HCT116 (cell line): ENCODE results near the gene KNCN. TPM values are rescaled to one million over a fixed set of nuclear protein-coding genes. Genes with fewer than 3 reads are reported as not detected.

ENCODE experiments used
- ATAC-seq: fragments of 200-7000 bp; cut with Tn5 transposase; 2 replicates; pipeline ENCODE4 v1.9.1; 2020; ENCODE audit warnings: mild to moderate bottlenecking, moderate library complexity
- BruUV-seq: library from RNA; stranded (reverse); fragments of 400-500 nt; replicated peaks from 2 replicates; lab custom pipeline; 2021; lab: Mats Ljungman, UMichigan
- CTCF ChIA-PET: fragments of 300-600 bp; sonication (Branson Sonifier 250); formaldehyde crosslinking; loops from one replicate; lab custom pipeline; 2021; ENCODE audit warnings: antibody characterized with exemption; lab: Charles Lee
- POLR2A ChIA-PET: fragments of 300-600, 350-600 bp; sonication (Branson Sonifier 250); formaldehyde crosslinking; loops from one replicate; lab custom pipeline; 2021; ENCODE audit warnings: antibody characterized with exemption; lab: Charles Lee
- RAD21 ChIA-PET, 2 experiments: fragments of 300-600 bp; sonication (Branson Sonifier 250); formaldehyde crosslinking; loops; one replicate each; lab custom pipeline; 2023; ENCODE audit warnings: low total read pairs in 2 of 2; ENCODE audit not compliant: uncharacterized antibody in 2 of 2, unreplicated experiment in 2 of 2, low non-redundant PET in 1 of 2; lab: Charles Lee
- DNase-seq: peaks from one replicate; pipeline ENCODE4 v3.0.0-alpha.2; 2010; ENCODE audit warnings: low read depth, low spot score
- H2AFZ ChIP-seq: fragments of 200-600 bp; shearing (Covaris generic), sonication (generic); 2 replicates; pipeline ENCODE4 v1.6.1; 2017; ENCODE audit warnings: low read depth, mixed run types, mixed read lengths, antibody characterized with exemption, low read length; ENCODE audit not compliant: poor library complexity, severe bottlenecking
- H3K27ac ChIP-seq: 2 replicates; pipeline ENCODE4 v1.5.1; 2012; ENCODE audit warnings: low read depth, low read length
- H3K27me3 ChIP-seq: fragments of 200-600 bp; sonication (generic); 2 replicates; pipeline ENCODE4 v1.6.1; 2016; ENCODE audit warnings: mixed run types, low read length, mixed read lengths; ENCODE audit not compliant: insufficient read depth
- H3K36me3 ChIP-seq, 2 experiments: fragments of 200-500 bp in 1 of 2; fragments of 200-600 bp in 1 of 2; sonication (Bioruptor generic) in 1 of 2; sonication (generic) in 1 of 2; 2 replicates each; pipeline versions ENCODE4 v1.5.1 to v1.6.1; 2014 to 2016; ENCODE audit warnings: low read length in 2 of 2, inconsistent platforms in 1 of 2, mixed read lengths in 1 of 2, mixed run types in 1 of 2; ENCODE audit not compliant: insufficient read depth in 2 of 2, control insufficient read depth in 1 of 2
- H3K4me1 ChIP-seq, 2 experiments: fragments of 200-600 bp in 1 of 2; sonication (generic) in 1 of 2; 2 replicates each; pipeline versions ENCODE4 v1.5.1 to v1.6.1; 2012 to 2017; ENCODE audit warnings: low read length in 2 of 2, inconsistent platforms in 1 of 2, mild to moderate bottlenecking in 1 of 2, mixed read lengths in 1 of 2, mixed run types in 1 of 2, moderate library complexity in 1 of 2; ENCODE audit not compliant: insufficient read depth in 2 of 2, control insufficient read depth in 1 of 2
- H3K4me2 ChIP-seq: fragments of 200-600 bp; sonication (generic); 2 replicates; pipeline ENCODE4 v1.6.1; 2017; ENCODE audit warnings: mixed run types, low read length, mixed read lengths
- H3K4me3 ChIP-seq, 2 experiments: fragments of 200-600 bp in 1 of 2; sonication (generic) in 1 of 2; replicated peaks in 1 of 2; 2 replicates each; pipeline ENCODE4 v1.5.1; 2011 to 2016; ENCODE audit warnings: low read length in 2 of 2, control low read depth in 1 of 2, low read depth in 1 of 2, mild to moderate bottlenecking in 1 of 2, mixed read lengths in 1 of 2, mixed run types in 1 of 2
- H3K79me2 ChIP-seq: fragments of 200-600 bp; sonication (generic); 2 replicates; pipeline ENCODE4 v1.6.1; 2017; ENCODE audit warnings: mild to moderate bottlenecking, mixed run types, low read length, moderate library complexity, mixed read lengths; ENCODE audit not compliant: insufficient read depth
- H3K9ac ChIP-seq: fragments of 200-600 bp; sonication (generic); 2 replicates; pipeline ENCODE4 v1.6.1; 2016; ENCODE audit warnings: low read length, mixed read lengths
- H3K9me2 ChIP-seq: fragments of 200-600 bp; sonication (generic), shearing (Covaris generic); 2 replicates; pipeline ENCODE4 v1.6.1; 2017; ENCODE audit warnings: mixed run types, mild to moderate bottlenecking, moderate library complexity; ENCODE audit not compliant: insufficient read depth
- H3K9me3 ChIP-seq, 2 experiments: fragments of 200-500 bp in 1 of 2; fragments of 200-600 bp in 1 of 2; sonication (Bioruptor generic) in 1 of 2; sonication (generic) in 1 of 2; 2 replicates each; pipeline ENCODE4 v1.6.1; 2014 to 2017; ENCODE audit warnings: low read length in 2 of 2, mixed read lengths in 2 of 2, inconsistent platforms in 1 of 2, low read depth in 1 of 2, mild to moderate bottlenecking in 1 of 2, mixed run types in 1 of 2, moderate library complexity in 1 of 2; ENCODE audit not compliant: control insufficient read depth in 1 of 2, insufficient read depth in 1 of 2
- H4K20me1 ChIP-seq: fragments of 200-600 bp; sonication (generic), shearing (Covaris generic); 2 replicates; pipeline ENCODE4 v1.6.1; 2017; ENCODE audit warnings: mixed run types, mild to moderate bottlenecking, moderate library complexity; ENCODE audit not compliant: insufficient read depth
- ATF3 ChIP-seq: IDR thresholded peaks from 2 replicates; pipeline ENCODE4 v1.6.1; 2012
- CBX3 ChIP-seq: IDR thresholded peaks from 2 replicates; pipeline ENCODE4 v1.6.1; 2012; ENCODE audit warnings: low read depth
- CEBPB ChIP-seq: IDR thresholded peaks from 2 replicates; pipeline ENCODE4 v1.6.1; 2012; ENCODE audit warnings: low read depth
- EZH2 ChIP-seq: fragments of 200-600 bp; sonication (generic); IDR thresholded peaks from 2 replicates; pipeline ENCODE4 v1.6.1; 2017; ENCODE audit warnings: antibody characterized with exemption, mixed run types
- EZH2phosphoT487 ChIP-seq: fragments of 200-600 bp; IDR thresholded peaks from 2 replicates; pipeline ENCODE4 v1.6.1; 2018; ENCODE audit warnings: antibody characterized with exemption, borderline replicate concordance
- FOSL1 ChIP-seq: IDR thresholded peaks from 2 replicates; pipeline ENCODE4 v1.6.1; 2012; ENCODE audit warnings: low read depth
- POLR2AphosphoS5 ChIP-seq: IDR thresholded peaks from 2 replicates; pipeline ENCODE4 v1.6.1; 2011; ENCODE audit warnings: mild to moderate bottlenecking, low read depth, low read length, moderate library complexity
- RAD21 ChIP-seq: IDR thresholded peaks from 2 replicates; pipeline ENCODE4 v1.6.1; 2012; ENCODE audit warnings: low read depth, mild to moderate bottlenecking
- SIN3A ChIP-seq: IDR thresholded peaks from 2 replicates; pipeline ENCODE4 v1.6.1; 2012; ENCODE audit warnings: low read depth
- SRF ChIP-seq: IDR thresholded peaks from 2 replicates; pipeline ENCODE4 v1.6.1; 2012; ENCODE audit warnings: low read depth
- YY1 ChIP-seq: IDR thresholded peaks from 2 replicates; pipeline ENCODE4 v1.6.1; 2011; ENCODE audit warnings: low read length, low read depth, moderate library complexity, mild to moderate bottlenecking; ENCODE audit not compliant: insufficient replicate concordance; ENCODE audit errors: extremely low read depth
- ZFX ChIP-seq: fragments of 450-650 bp; IDR thresholded peaks from 2 replicates; pipeline ENCODE4 v1.6.1; 2017
- intact Hi-C: fragments of 100-400 bp; cut with micrococcal nuclease; formaldehyde crosslinking; loops from 2 replicates; pipeline ENCODE4 v1.10.0; 2022
- total RNA-seq: library from RNA; stranded (reverse); gene quantifications from one replicate; pipeline ENCODE4 v1.2.1, GENCODE V29; 2021; ENCODE audit not compliant: unreplicated experiment

KNCN gene
- total RNA-seq, 1 experiment from 2014 or later, result not detected

GRCh38 chr1:46575300-46575699 lies 23.9 kb upstream of the KNCN start (continued):
- TF ChIP-seq ATF3 (no peak), RAD21 (no peak)

GRCh38 chr1:46571691-46572225 lies 20.3 kb upstream of the KNCN start:
- Histone ChIP-seq H3K4me2 (no peak overlapping the region), H3K27ac (no peak overlapping the region), H3K9me2 (no peaks in the 10 kb centered on the region), H4K20me1 (no peaks in the 10 kb centered on the region), H2AFZ (no peak overlapping the region), H3K36me3 (0 out of 4 replicates have a peak, but pooled peaks cover 2 to 4% of the 10 kb centered on the region in 2 experiments), H3K79me2 (no peaks in the 10 kb centered on the region), H3K27me3 (no peaks in the 10 kb centered on the region), H3K9me3 (no peaks in the 10 kb centered on the region), H3K4me3 (no peak overlapping the region), H3K4me1 (no peaks in the 10 kb centered on the region), H3K9ac (no peak overlapping the region)
- ChIA-PET POLR2A (no interaction called here), CTCF (no interaction called here), RAD21 (no interaction called here)
- no peak for DNase-seq
- no peak for ATAC-seq
- TF ChIP-seq CEBPB (no peak), ZFX (no peak), POLR2AphosphoS5 (no peak), SIN3A (no peak), ATF3 (no peak), FOSL1 (no peak), EZH2phosphoT487 (no peak), SRF (no peak), CBX3 (no peak), EZH2 (no peak), YY1 (no peak)
- intact Hi-C loops, result no loop called here
- no TSS peak for BruUV-seq
